GM10847 (cell line): ENCODE measurements around the gene BROX.

ENCODE experiments used
- POLR2A ChIP-seq: IDR thresholded peaks from 2 replicates; pipeline ENCODE4 v1.6.1; 2011; ENCODE audit not compliant: insufficient read length; ENCODE audit errors: extremely low read depth

Gene BROX

GRCh38 chr1:222757646-222758268 lies 45.4 kb downstream of the BROX start:
- no peak for TF ChIP-seq POLR2A

- no peak for TF ChIP-seq POLR2A
Measured at GRCh38 chr1:222759451-222760035, 47.2 kb downstream of the BROX start.

GRCh38 chr1:222761083-222761482 lies 48.7 kb downstream of the BROX start:
- no peak for TF ChIP-seq POLR2A

GRCh38 chr1:222767152-222767571 lies 54.8 kb downstream of the BROX start:
- no peak for TF ChIP-seq POLR2A

GRCh38 chr1:222768592-222768991 lies 56.2 kb downstream of the BROX start:
- no peak for TF ChIP-seq POLR2A

- no peak for TF ChIP-seq POLR2A
Measured at GRCh38 chr1:222769181-222769580, 56.8 kb downstream of the BROX start.

- no peak for TF ChIP-seq POLR2A
Measured at GRCh38 chr1:222769971-222770620, 57.7 kb downstream of the BROX start.

GRCh38 chr1:222772996-222773379 lies 60.6 kb downstream of the BROX start:
- TF ChIP-seq POLR2A, result no peak

- no peak for TF ChIP-seq POLR2A
Measured at GRCh38 chr1:222777463-222777862, 65.1 kb downstream of the BROX start.

- TF ChIP-seq POLR2A, result no peak
Measured at GRCh38 chr1:222777977-222778376, 65.6 kb downstream of the BROX start.

- TF ChIP-seq POLR2A, result no peak
Measured at GRCh38 chr1:222781251-222781650, 68.9 kb downstream of the BROX start.

- no peak for TF ChIP-seq POLR2A
Measured at GRCh38 chr1:222783051-222783450, 70.7 kb downstream of the BROX start.

GRCh38 chr1:222784371-222784770 lies 72.0 kb downstream of the BROX start:
- TF ChIP-seq POLR2A, result no peak
